Heart left ventricle (tissue), 13 donors: ENCODE measurements around the gene ITPRIPL1.

Experiments
- POLR2A ChIP-seq, 2 donors: fragments of 450-650 bp; IDR thresholded peaks; one replicate each; pipeline ENCODE4 v1.6.1; 2017; ENCODE audit warnings: antibody characterized with exemption in 2 of 2, mild to moderate bottlenecking in 2 of 2, moderate library complexity in 2 of 2
- TF ChIP-seq, protein P1 (sequence below), 12 donors: fragments of 200-600 bp; sonication (generic) in 4 of 12; IDR thresholded peaks; one replicate each; pipeline versions ENCODE4 v1.5.0 to v1.8.0; 2018 to 2022; ENCODE audit warnings: antibody characterized with exemption in 12 of 12, mild to moderate bottlenecking in 5 of 12
- donor health status: ischemic (EF 13 %, LVEDD 7.1; RV severe dilation, severe dysfunction).
- donor health status: DM: no; HTN: yes; CAD: no.
- donor health status: DM: no; HTN: no; CAD: no.
- donor health status: ischemic (EF 25% LVEDD 6.9; RV normal size, moderate dysfunction).
- donor health status: ischemic (EF 25% LVEDD 5.7; RV mildly dilated, moderate dysfunction).
- donor health status: ischemic (EF 35%, LVEDD 5.7; RV mildly dilated, moderate dysfunction).
- donor health status: nonischemic (EF 11% LVEDD 7.7; RV severe dilation, severe dysfunction).
- donor health status: DM: yes; HTN: yes; CAD: no.
- donor health status: PGD.
- donor health status: ischemic (EF 29% LVEDD 5.4; RV normal size, mild dysfunction).
- donor health status: nonischemic (EF 23%, LVEDD 6.1; RV moderate dilation, normal function).

- TF ChIP-seq, protein P1, sequence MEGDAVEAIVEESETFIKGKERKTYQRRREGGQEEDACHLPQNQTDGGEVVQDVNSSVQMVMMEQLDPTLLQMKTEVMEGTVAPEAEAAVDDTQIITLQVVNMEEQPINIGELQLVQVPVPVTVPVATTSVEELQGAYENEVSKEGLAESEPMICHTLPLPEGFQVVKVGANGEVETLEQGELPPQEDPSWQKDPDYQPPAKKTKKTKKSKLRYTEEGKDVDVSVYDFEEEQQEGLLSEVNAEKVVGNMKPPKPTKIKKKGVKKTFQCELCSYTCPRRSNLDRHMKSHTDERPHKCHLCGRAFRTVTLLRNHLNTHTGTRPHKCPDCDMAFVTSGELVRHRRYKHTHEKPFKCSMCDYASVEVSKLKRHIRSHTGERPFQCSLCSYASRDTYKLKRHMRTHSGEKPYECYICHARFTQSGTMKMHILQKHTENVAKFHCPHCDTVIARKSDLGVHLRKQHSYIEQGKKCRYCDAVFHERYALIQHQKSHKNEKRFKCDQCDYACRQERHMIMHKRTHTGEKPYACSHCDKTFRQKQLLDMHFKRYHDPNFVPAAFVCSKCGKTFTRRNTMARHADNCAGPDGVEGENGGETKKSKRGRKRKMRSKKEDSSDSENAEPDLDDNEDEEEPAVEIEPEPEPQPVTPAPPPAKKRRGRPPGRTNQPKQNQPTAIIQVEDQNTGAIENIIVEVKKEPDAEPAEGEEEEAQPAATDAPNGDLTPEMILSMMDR (IDR thresholded peaks at IDR 0.05) = no peak
- no peak for TF ChIP-seq POLR2A (IDR thresholded peaks at IDR 0.05)
Measured at GRCh38 chr2:96301865-96302264, 23.3 kb upstream of the ITPRIPL1 start.
